MCF 10A (cell line): ENCODE data around the gene NEK9. TPM values are rescaled to one million over a fixed set of nuclear protein-coding genes. Genes with fewer than 3 reads are reported as not detected.
A peak's percentile ranks its signal among the peaks of the same experiment; 100 is the strongest.

Source experiments
- BruUV-seq: library from RNA; stranded (reverse); fragments of 400-500 nt; replicated peaks from 2 replicates; lab custom pipeline; 2021; lab: Mats Ljungman, UMichigan
- CTCF ChIA-PET: fragments of 300-600 bp; sonication (Branson Sonifier 250); formaldehyde crosslinking; extraction: SDS; loops from one replicate; lab custom pipeline; 2021; ENCODE audit warnings: antibody characterized with exemption, inconsistent platforms; lab: Yijun Ruan, JAX
- POLR2A ChIA-PET: fragments of 300-600, 350-650 bp; sonication (Branson Sonifier 250); formaldehyde crosslinking; extraction: SDS; loops from one replicate; lab custom pipeline; 2020; ENCODE audit warnings: antibody characterized with exemption, inconsistent platforms; lab: Yijun Ruan, JAX
- DNase-seq: peaks from one replicate; pipeline ENCODE4 v3.0.0-alpha.2; 2018; ENCODE audit not compliant: unreplicated experiment
- H3K27ac Mint-ChIP-seq: one replicate; pipeline ENCODE4 v1.8.0; 2022; ENCODE audit warnings: mild to moderate bottlenecking, low read depth, mixed read lengths; ENCODE audit not compliant: unreplicated experiment
- H3K27me3 Mint-ChIP-seq: one replicate; pipeline ENCODE4 v1.8.0; 2022; ENCODE audit warnings: mixed read lengths; ENCODE audit not compliant: insufficient read depth, unreplicated experiment
- H3K36me3 Mint-ChIP-seq: one replicate; pipeline ENCODE4 v1.8.0; 2022; ENCODE audit warnings: mild to moderate bottlenecking, moderate library complexity, mixed read lengths; ENCODE audit not compliant: insufficient read depth, unreplicated experiment
- H3K4me1 Mint-ChIP-seq: one replicate; pipeline ENCODE4 v1.8.0; 2022; ENCODE audit warnings: mixed read lengths; ENCODE audit not compliant: insufficient read depth, unreplicated experiment
- H3K4me3 Mint-ChIP-seq: one replicate; pipeline ENCODE4 v1.8.0; 2022; ENCODE audit warnings: mild to moderate bottlenecking, moderate library complexity, mixed read lengths; ENCODE audit not compliant: unreplicated experiment
- H3K9me3 Mint-ChIP-seq: one replicate; pipeline ENCODE4 v1.8.0; 2022; ENCODE audit warnings: mixed read lengths; ENCODE audit not compliant: unreplicated experiment
- CTCF ChIP-seq: fragments of 200-600 bp; IDR thresholded peaks from one replicate; pipeline ENCODE4 v1.8.0; 2022; ENCODE audit warnings: antibody characterized with exemption, mild to moderate bottlenecking; ENCODE audit not compliant: unreplicated experiment
- intact Hi-C: fragments of 100-400 bp; cut with micrococcal nuclease; formaldehyde crosslinking; loops from 2 replicates; pipeline ENCODE4 v1.14.1; 2022
- total RNA-seq: library from RNA; stranded (reverse); gene quantifications from 2 replicates; pipeline ENCODE4 v1.2.3, GENCODE V29; 2022

Gene NEK9
- total RNA-seq, 1 experiment from 2014 or later, result 112 TPM

DNA sequence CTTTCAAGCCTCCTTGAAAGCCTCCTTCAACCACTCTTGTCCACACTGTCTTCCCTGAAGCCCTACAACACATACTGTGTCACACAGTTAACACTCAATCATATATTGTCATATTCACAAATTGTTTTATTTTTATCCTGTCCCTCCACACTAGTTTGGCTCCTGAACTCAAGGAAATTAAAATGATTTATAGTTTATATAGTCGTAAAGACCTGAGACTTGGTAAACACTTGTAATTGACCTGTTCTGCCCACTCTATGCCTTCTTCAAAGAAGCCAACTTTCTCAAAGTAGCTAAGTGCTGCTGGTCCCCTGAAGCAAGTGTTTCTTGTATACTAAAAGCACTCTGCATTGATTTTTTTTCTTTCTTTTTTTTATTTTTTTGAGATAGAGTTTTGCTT, 15.6 kb upstream of the NEK9 start:
- TF ChIP-seq CTCF, result no peak
- ChIA-PET CTCF (interaction anchor here (0.9 to 1.7 kb wide), 6 partner anchors 11 to 163 kb away, joined by 3 to 5 read pairs (median 4); no protein-coding TSS in a partner anchor), POLR2A (interaction anchor here (0.6 to 1.6 kb wide), 7 partner anchors 13 to 117 kb away, joined by 3 to 4 read pairs (median 3); no protein-coding TSS in a partner anchor)
- Mint-ChIP-seq H3K4me3 (no peak overlapping the region), H3K27me3 (no peaks in the 10 kb centered on the region), H3K27ac (peak overlapping the region; percentile 30), H3K4me1 (peaks cover 34% of the 10 kb centered on the region), H3K9me3 (no peaks in the 10 kb centered on the region), H3K36me3 (peaks cover 82% of the 10 kb centered on the region)
- no peak for DNase-seq
- no TSS peak for BruUV-seq
- intact Hi-C loops, result no loop called here

- POLR2A ChIA-PET, result interaction anchor here (0.8 to 1.2 kb wide), 3 partner anchors 11 to 154 kb away, joined by 3 read pairs; no protein-coding TSS in a partner anchor
- peak; percentile 50 for DNase-seq
- Mint-ChIP-seq H3K9me3 (no peaks in the 10 kb centered on the region), H3K4me1 (peaks cover 32% of the 10 kb centered on the region), H3K4me3 (no peak overlapping the region), H3K27me3 (no peaks in the 10 kb centered on the region), H3K27ac (peak overlapping the region; percentile 30), H3K36me3 (peaks cover 82% of the 10 kb centered on the region)
- no TSS peak for BruUV-seq
- intact Hi-C loops, result no loop called here
- CTCF ChIA-PET, result interaction anchor here (0.6 to 1.7 kb wide), 5 partner anchors 12 to 164 kb away, joined by 3 to 6 read pairs (median 3); no protein-coding TSS in a partner anchor
- TF ChIP-seq CTCF, result no peak
Measured at GRCh38 chr14:75141967-75142366, 15.1 kb upstream of the NEK9 start.

- H3K27ac Mint-ChIP-seq, result peak overlapping the region; percentile 44
- DNase-seq, result no peak
- no peaks in the 10 kb centered on the region for H3K9me3 Mint-ChIP-seq
- intact Hi-C loops, result no loop called here
- peaks cover 82% of the 10 kb centered on the region for H3K36me3 Mint-ChIP-seq
- no peak for TF ChIP-seq CTCF
- no TSS peak for BruUV-seq
- H3K4me1 Mint-ChIP-seq, result peaks cover 23% of the 10 kb centered on the region
- H3K4me3 Mint-ChIP-seq, result no peak overlapping the region
- ChIA-PET POLR2A (interaction anchor here (0.6 to 1.2 kb wide), 5 partner anchors 12 to 348 kb away, joined by 3 to 5 read pairs (median 4); no protein-coding TSS in a partner anchor), CTCF (interaction anchor here (0.6 kb wide), 1 partner anchor 522 kb away, joined by 3 read pairs; no protein-coding TSS in a partner anchor)
- H3K27me3 Mint-ChIP-seq, result no peaks in the 10 kb centered on the region
Measured at GRCh38 chr14:75141062-75141461, 14.2 kb upstream of the NEK9 start.

GRCh38 chr14:75140620-75141019, 13.8 kb upstream of the NEK9 start:
- BruUV-seq, result no TSS peak
- POLR2A ChIA-PET, result interaction anchor here (0.6 to 1.2 kb wide), 4 partner anchors 139 to 348 kb away, joined by 3 to 5 read pairs (median 4); no protein-coding TSS in a partner anchor

More at GRCh38 chr14:75140620-75141019, 13.8 kb upstream of the NEK9 start:
- peaks cover 24% of the 10 kb centered on the region for H3K4me1 Mint-ChIP-seq
- no peak for TF ChIP-seq CTCF
- H3K9me3 Mint-ChIP-seq, result no peaks in the 10 kb centered on the region
- intact Hi-C loops, result no loop called here
- CTCF ChIA-PET, result interaction anchor here (0.7 to 1.4 kb wide), 4 partner anchors 12 to 157 kb away, joined by 4 to 7 read pairs (median 4); no protein-coding TSS in a partner anchor
- H3K4me3 Mint-ChIP-seq, result no peak overlapping the region
- H3K27ac Mint-ChIP-seq, result peak overlapping the region; percentile 44
- no peaks in the 10 kb centered on the region for H3K27me3 Mint-ChIP-seq
- DNase-seq, result no peak
- peaks cover 82% of the 10 kb centered on the region for H3K36me3 Mint-ChIP-seq
